Measurements from ENCODE around the gene KIF5C. TPM values are rescaled to one million over a fixed set of nuclear protein-coding genes. Genes with fewer than 3 reads are reported as not detected.

Gene KIF5C
- total and polyA plus RNA-seq, 2 of the 13 experiments (the other 11 are each of a cell fraction or from before 2014, with no cell fraction given), result 0.15 to 0.20 TPM

DNA sequence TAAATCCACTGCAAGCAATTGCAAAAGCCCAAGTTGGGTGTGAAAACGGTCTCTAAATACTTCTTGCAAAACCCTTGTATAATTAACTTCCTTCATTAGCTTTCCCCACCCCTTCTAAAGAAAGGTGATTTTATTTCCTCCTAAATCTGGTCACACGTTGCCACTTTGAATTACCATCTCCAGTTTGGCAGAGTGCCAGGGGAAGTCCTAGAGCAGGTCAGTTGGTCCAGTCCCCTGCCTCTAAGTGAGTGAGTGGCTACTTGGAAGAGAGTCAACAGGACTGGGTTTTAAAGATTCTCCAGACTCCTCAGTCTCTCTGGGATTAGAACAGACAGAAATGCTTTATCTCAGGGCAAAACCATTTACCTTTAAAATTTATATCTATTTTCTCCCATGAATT, 144.7 kb downstream of the KIF5C start:
- no peak overlapping the region for H3K9ac ChIP-seq (ENCODE audit: insufficient read depth, low read depth, low read length)
- CTCF ChIA-PET (ENCODE audit: low intra/inter-chr PET ratio, low total read pairs), result interaction anchor here (4.5 kb wide), 1 partner anchor 541 kb away, joined by 45 read pairs; no protein-coding TSS in a partner anchor
- 3% methylated on average over 2 of the region's 2 CpGs for WGBS (ENCODE audit: low lambda C conversion rate)
- H3K9me3 ChIP-seq (ENCODE audit: low read length), result no peaks in the 10 kb centered on the region
- ATAC-seq (no peak), DNase-seq (ENCODE audit: low spot score) (no peak), FAIRE-seq (no peak)
- no peak overlapping the region for H3K4me2 ChIP-seq (ENCODE audit: low read depth, low read length)
- no peaks in the 10 kb centered on the region for H3K36me3 ChIP-seq (replicated peaks in 1 of 2; ENCODE audit: control insufficient read depth in 1 of 2, insufficient read depth in 2 of 2, low read length in 2 of 2)
- no peak overlapping the region for H2AFZ ChIP-seq (ENCODE audit: low read length)
- no peaks in the 10 kb centered on the region for H3K79me2 ChIP-seq (ENCODE audit: insufficient read depth, low read length)
- peaks cover 0 to 13% of the 10 kb centered on the region in 2 experiments; a peak in 2 of 5 replicates for H3K27me3 ChIP-seq (ENCODE audit: control insufficient read depth in 1 of 2, insufficient read depth in 2 of 2, low read length in 2 of 2)
- no TSS peak for BruUV-seq (replicated peaks)
- in situ Hi-C loops (cut with HindIII; ENCODE audit: extremely low pct_ligation_motif_present, low pct_unique_long_range_greater_than_20kb) (loop anchor here (5.0 kb wide), 1 partner anchor 543 kb away; no protein-coding TSS in a partner anchor), intact Hi-C loops (cut with micrococcal nuclease; ENCODE audit: unreplicated experiment) (no loop called here)
- no peak overlapping the region for H3K27ac ChIP-seq (ENCODE audit: extremely low read length, insufficient read depth, low read length)
- peaks cover 12% of the 10 kb centered on the region for H3K4me1 ChIP-seq (ENCODE audit: insufficient read depth, low read length)
- no peak for TF ChIP-seq ZNF878 (CRISPR knock-in tag; IDR thresholded peaks at IDR 0.05)
- TF ChIP-seq LCORL (IDR thresholded peaks at IDR 0.05), result peak; percentile 68; the same call in 1 of the 2 replicates
- TF ChIP-seq LCORL (CRISPR knock-in tag; IDR thresholded peaks at IDR 0.05), result no peak
- no peak for TF ChIP-seq RFXANK (CRISPR knock-in tag; IDR thresholded peaks at IDR 0.05)
- H4K20me1 ChIP-seq (ENCODE audit: insufficient read depth, low read length), result no peaks in the 10 kb centered on the region
- POLR2A ChIA-PET, result no interaction called here
- H3K4me3 ChIP-seq (replicated peaks in 1 of 3; ENCODE audit: insufficient read depth in 1 of 3, low read depth in 2 of 3, low read length in 3 of 3), result no peak overlapping the region

- H2AFZ ChIP-seq (ENCODE audit: low read length), result peak overlapping the region; percentile 24
- in situ Hi-C loops (cut with HindIII; ENCODE audit: extremely low pct_ligation_motif_present, low pct_unique_long_range_greater_than_20kb), result loop anchor here (5.0 kb wide), 1 partner anchor 542 kb away; no protein-coding TSS in a partner anchor
- no peaks in the 10 kb centered on the region for H3K9me3 ChIP-seq (ENCODE audit: low read length)
- no TSS peak for BruUV-seq (replicated peaks)
- peak; percentile 73 for DNase-seq (ENCODE audit: low spot score)
- no peaks in the 10 kb centered on the region for H4K20me1 ChIP-seq (ENCODE audit: insufficient read depth, low read length)
- no peak overlapping the region for H3K9ac ChIP-seq (ENCODE audit: insufficient read depth, low read depth, low read length)
- intact Hi-C loops (cut with micrococcal nuclease; ENCODE audit: unreplicated experiment), result no loop called here
- FAIRE-seq, result peak; percentile 78
- ChIA-PET CTCF (ENCODE audit: low intra/inter-chr PET ratio, low total read pairs) (interaction anchor here (4.5 kb wide), 1 partner anchor 541 kb away, joined by 45 read pairs; no protein-coding TSS in a partner anchor), POLR2A (no interaction called here)
- H3K4me3 ChIP-seq (replicated peaks in 1 of 3; ENCODE audit: insufficient read depth in 1 of 3, low read depth in 2 of 3, low read length in 3 of 3), result no peak overlapping the region
- peak overlapping the region; percentile 65 for H3K4me2 ChIP-seq (ENCODE audit: low read depth, low read length)
- peak; percentile 95 for ATAC-seq
- WGBS (ENCODE audit: low lambda C conversion rate), result 3% methylated on average over 10 of the region's 10 CpGs
- peaks cover 0 to 13% of the 10 kb centered on the region in 2 experiments; a peak in 2 of 5 replicates for H3K27me3 ChIP-seq (ENCODE audit: control insufficient read depth in 1 of 2, insufficient read depth in 2 of 2, low read length in 2 of 2)
- H3K4me1 ChIP-seq (ENCODE audit: insufficient read depth, low read length), result peaks cover 12% of the 10 kb centered on the region
- H3K27ac ChIP-seq (ENCODE audit: extremely low read length, insufficient read depth, low read length), result no peak overlapping the region
- H3K36me3 ChIP-seq (replicated peaks in 1 of 2; ENCODE audit: control insufficient read depth in 1 of 2, insufficient read depth in 2 of 2, low read length in 2 of 2), result no peaks in the 10 kb centered on the region
- H3K79me2 ChIP-seq (ENCODE audit: insufficient read depth, low read length), result no peaks in the 10 kb centered on the region
- TF ChIP-seq NFIB (CRISPR knock-in tag; IDR thresholded peaks at IDR 0.05; ENCODE audit: borderline replicate concordance), result no peak
- TF ChIP-seq, protein P1, sequence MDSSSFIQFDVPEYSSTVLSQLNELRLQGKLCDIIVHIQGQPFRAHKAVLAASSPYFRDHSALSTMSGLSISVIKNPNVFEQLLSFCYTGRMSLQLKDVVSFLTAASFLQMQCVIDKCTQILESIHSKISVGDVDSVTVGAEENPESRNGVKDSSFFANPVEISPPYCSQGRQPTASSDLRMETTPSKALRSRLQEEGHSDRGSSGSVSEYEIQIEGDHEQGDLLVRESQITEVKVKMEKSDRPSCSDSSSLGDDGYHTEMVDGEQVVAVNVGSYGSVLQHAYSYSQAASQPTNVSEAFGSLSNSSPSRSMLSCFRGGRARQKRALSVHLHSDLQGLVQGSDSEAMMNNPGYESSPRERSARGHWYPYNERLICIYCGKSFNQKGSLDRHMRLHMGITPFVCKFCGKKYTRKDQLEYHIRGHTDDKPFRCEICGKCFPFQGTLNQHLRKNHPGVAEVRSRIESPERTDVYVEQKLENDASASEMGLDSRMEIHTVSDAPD (CRISPR knock-in tag; IDR thresholded peaks at IDR 0.05), result no peak
- TF ChIP-seq TCF12 (IDR thresholded peaks at IDR 0.05), result no peak
- no peak for TF ChIP-seq TCF12 (CRISPR knock-in tag; IDR thresholded peaks at IDR 0.05)
- no peak for TF ChIP-seq RBM39 (IDR thresholded peaks at IDR 0.05; ENCODE audit: low read depth, low read length, poor library complexity, severe bottlenecking)
- no peak for TF ChIP-seq ZFP36 (IDR thresholded peaks at IDR 0.05; ENCODE audit: borderline replicate concordance, low read depth, low read length, partially characterized antibody)
- peak; percentile 16; the same call in 1 of the 2 replicates for TF ChIP-seq ZNF614 (CRISPR knock-in tag; IDR thresholded peaks at IDR 0.05; ENCODE audit: borderline replicate concordance)
- 0 out of 2 replicates have a peak, but pooled peaks have one; percentile 39 for TF ChIP-seq ZNF331 (CRISPR knock-in tag; IDR thresholded peaks at IDR 0.05)
- no peak for TF ChIP-seq U2AF1 (optimal IDR thresholded peaks at IDR 0.05; ENCODE audit: low read depth, low read length)
- no peak for TF ChIP-seq NRL (CRISPR knock-in tag; IDR thresholded peaks at IDR 0.05; ENCODE audit: borderline replicate concordance)
- TF ChIP-seq YEATS4 (CRISPR knock-in tag; IDR thresholded peaks at IDR 0.05; ENCODE audit: borderline replicate concordance), result no peak
- TF ChIP-seq GLMP (CRISPR knock-in tag; IDR thresholded peaks at IDR 0.05; ENCODE audit: borderline replicate concordance), result no peak
- peak; percentile 96 for TF ChIP-seq CEBPB (IDR thresholded peaks at IDR 0.05; ENCODE audit: borderline replicate concordance, low read depth, low read length)
These were observed 145.4 kb downstream of the KIF5C start for GRCh38 chr2:149020432-149020851.
